ENCODE data around the gene VSIG1. TPM values are rescaled to one million over a fixed set of nuclear protein-coding genes. Genes with fewer than 3 reads are reported as not detected.

VSIG1 gene
- total and polyA plus RNA-seq, 2 of the 8 experiments (the other 6 are each of a cell fraction or from before 2014, with no cell fraction given): 2.2 to 2.9 TPM

- Histone ChIP-seq H4K91ac (replicated peaks; ENCODE audit: insufficient read length, low read length) (no peak overlapping the region), H2AK5ac (ENCODE audit: low read depth, low read length) (no peak overlapping the region), H3K9ac (replicated peaks in 1 of 4; ENCODE audit: extremely low read depth in 1 of 4, low read depth in 3 of 4, low read length in 3 of 4) (no peak overlapping the region), H2BK5ac (ENCODE audit: low read depth, low read length) (no peak overlapping the region), H3K23ac (ENCODE audit: insufficient read length) (no peak overlapping the region), H3K18ac (ENCODE audit: extremely low read depth, low read length) (no peak overlapping the region), H3K27me3 (replicated peaks in 1 of 4; ENCODE audit: control insufficient read depth in 3 of 4, extremely low read depth in 1 of 4, insufficient read depth in 3 of 4, low read length in 3 of 4) (no peaks in the 10 kb centered on the region), H2BK20ac (ENCODE audit: low read length) (no peak overlapping the region), H3K23me2 (ENCODE audit: low read depth, low read length) (no peaks in the 10 kb centered on the region), H3K56ac (replicated peaks; ENCODE audit: insufficient read length, low read depth, low read length) (no peak overlapping the region), H2BK12ac (ENCODE audit: low read depth, low read length) (no peak overlapping the region), H3K79me2 (ENCODE audit: control insufficient read depth in 1 of 2, insufficient read depth in 2 of 2, low read length in 2 of 2) (no peaks in the 10 kb centered on the region), H2BK120ac (replicated peaks; ENCODE audit: low read depth, low read length) (no peak overlapping the region), H3K4ac (replicated peaks; ENCODE audit: insufficient read length, low read depth, low read length) (no peak overlapping the region), H3K36me3 (ENCODE audit: control insufficient read depth in 2 of 4, insufficient read depth in 4 of 4, low read length in 3 of 4) (no peaks in the 10 kb centered on the region), H3K9me3 (ENCODE audit: insufficient read depth in 2 of 2, low read depth in 1 of 2, low read length in 1 of 2) (no peaks in the 10 kb centered on the region), H2AFZ (ENCODE audit: low read length) (no peak overlapping the region), H3K4me3 (ENCODE audit: extremely low read depth in 1 of 4, insufficient read depth in 2 of 4, low read depth in 3 of 4, low read length in 4 of 4) (no peak overlapping the region), H3K14ac (ENCODE audit: insufficient read length) (no peak overlapping the region), H3K79me1 (ENCODE audit: low read depth, low read length) (no peaks in the 10 kb centered on the region), H3K4me2 (ENCODE audit: insufficient read depth in 1 of 2, low read depth in 2 of 2, low read length in 2 of 2) (no peak overlapping the region), H3K4me1 (replicated peaks in 1 of 4; ENCODE audit: control insufficient read depth in 3 of 4, insufficient read depth in 4 of 4, low read length in 3 of 4) (no peaks in the 10 kb centered on the region), H4K8ac (ENCODE audit: extremely low read depth, insufficient read depth, low read length) (no peak overlapping the region), H3K27ac (ENCODE audit: low read depth, low read length) (no peak overlapping the region), H4K5ac (ENCODE audit: insufficient read length, low read depth, low read length) (no peak overlapping the region), H4K20me1 (replicated peaks in 1 of 2; ENCODE audit: control insufficient read depth in 1 of 2, insufficient read depth in 2 of 2, low read length in 2 of 2) (no peaks in the 10 kb centered on the region), H2BK15ac (ENCODE audit: low read length) (no peak overlapping the region)
- peak; percentile 24 for FAIRE-seq
- no peak for TF ChIP-seq CEBPB (IDR thresholded peaks at IDR 0.05; ENCODE audit: low read depth, low read length)
- no peak for DNase-seq (ENCODE audit: low read depth in 1 of 2, low spot score in 2 of 2)
- POLR2A ChIA-PET (ENCODE audit: partially characterized antibody): no interaction called here
- CTCF ChIA-PET (ENCODE audit: partially characterized antibody): no interaction called here
These were observed 10.7 kb downstream of the VSIG1 start for GRCh38 chrX:108055546-108055945.
